HG02623 (cell line): Measurements from ENCODE around the gene PHF11.
"Not testable (repeated sequence)": the region's sequence is repeated elsewhere in the genome, so short reads cannot be mapped to it uniquely, and the experiment has no call there.

Experiments used
- ATAC-seq: cut with Tn5 transposase; IDR thresholded peaks from one replicate; pipeline ENCODE4 v1.9.1; 2021; ENCODE audit warnings: moderate library complexity; ENCODE audit not compliant: unreplicated experiment

PHF11 gene

DNA sequence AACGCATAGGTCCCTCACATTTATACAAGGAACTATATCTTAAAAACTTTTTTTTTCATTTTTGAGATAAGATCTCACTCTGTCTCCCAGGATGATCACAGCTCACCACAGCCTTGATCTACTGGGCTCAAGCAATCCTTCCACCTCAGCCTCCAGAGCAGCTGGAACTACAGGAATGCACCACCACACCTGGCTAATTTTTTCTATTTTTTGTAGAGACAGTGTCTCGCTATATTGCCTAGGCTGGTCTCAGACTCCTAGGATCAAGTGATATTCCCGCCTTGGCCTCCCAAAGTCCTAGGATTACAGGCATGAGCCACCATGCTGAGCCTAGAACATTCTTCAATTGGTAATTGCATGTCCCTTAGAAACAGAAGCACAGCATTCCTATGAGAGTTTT lies 47.9 kb downstream of the PHF11 start:
- ATAC-seq: no peak

DNA sequence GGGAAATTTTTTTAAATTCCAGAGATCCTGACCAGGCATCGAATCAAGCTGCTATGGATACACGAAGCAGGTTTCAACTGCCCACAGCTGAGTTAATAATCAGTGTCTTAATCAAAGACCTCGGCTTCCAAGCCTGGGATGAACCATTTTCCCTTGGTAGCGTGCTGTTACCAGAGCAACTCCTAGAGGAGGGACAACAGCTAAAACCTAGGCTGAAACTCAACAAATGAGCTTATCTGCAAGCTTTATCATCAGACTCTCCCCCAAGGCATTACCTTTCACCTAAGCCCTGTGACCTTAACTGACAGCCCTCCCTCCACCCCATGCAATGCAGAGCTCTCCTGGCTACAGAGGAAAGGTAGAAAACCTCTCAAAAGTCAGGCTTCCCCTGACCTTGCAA lies 49.9 kb downstream of the PHF11 start:
- ATAC-seq: no peak

- ATAC-seq: no peak
Measured at GRCh38 chr13:49546561-49546960, 50.8 kb downstream of the PHF11 start.

DNA sequence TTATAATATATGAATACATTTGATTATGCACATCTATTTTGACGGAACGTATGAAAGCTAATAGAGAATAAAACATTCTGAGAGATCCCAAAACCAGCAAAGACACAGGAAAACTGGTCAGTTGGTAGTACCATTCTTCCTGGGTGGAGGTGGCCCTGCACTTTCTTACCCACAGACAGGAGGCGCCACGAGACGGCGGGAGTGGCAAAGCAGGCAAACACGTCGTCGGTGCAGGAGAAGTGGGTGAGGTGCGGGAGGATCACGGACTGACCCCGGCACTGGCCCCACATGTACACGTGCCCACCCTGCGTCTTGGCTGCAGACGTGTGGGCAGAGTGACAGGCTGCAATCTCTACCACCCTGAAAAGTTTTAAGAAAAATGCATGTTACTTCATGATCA lies 53.5 kb downstream of the PHF11 start:
- no peak for ATAC-seq

- ATAC-seq: no peak
Measured at GRCh38 chr13:49550942-49551644, 55.3 kb downstream of the PHF11 start.

GRCh38 chr13:49553888-49554287 lies 58.1 kb downstream of the PHF11 start:
- ATAC-seq: no peak

DNA sequence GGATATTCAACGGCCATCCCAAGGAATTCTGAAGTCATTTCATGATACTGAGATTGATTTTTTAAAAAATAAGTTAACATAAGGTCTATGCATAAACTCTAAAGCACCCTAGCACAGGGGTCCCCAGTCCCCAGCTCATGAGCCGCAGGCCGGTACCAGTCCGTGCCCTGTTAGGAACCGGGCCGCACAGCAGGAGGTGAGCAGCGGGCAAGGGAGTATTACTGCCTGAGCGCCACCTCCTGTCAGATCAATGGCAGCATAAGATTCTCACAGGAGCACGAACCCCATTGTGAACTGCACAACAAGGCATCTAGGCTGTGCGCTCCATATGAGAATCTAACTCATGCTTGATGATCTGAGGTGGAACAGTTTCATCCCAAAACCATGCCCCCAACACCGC lies 58.6 kb downstream of the PHF11 start:
- no peak for ATAC-seq

- no peak for ATAC-seq
Measured at GRCh38 chr13:49559006-49559405, 63.3 kb downstream of the PHF11 start.

GRCh38 chr13:49560270-49561061 lies 64.7 kb downstream of the PHF11 start:
- no peak for ATAC-seq

GRCh38 chr13:49561062-49561410 lies 65.3 kb downstream of the PHF11 start:
- ATAC-seq: no peak

GRCh38 chr13:49563516-49563915 lies 67.8 kb downstream of the PHF11 start:
- ATAC-seq: no peak

GRCh38 chr13:49565461-49565860 lies 69.7 kb downstream of the PHF11 start:
- ATAC-seq: not testable (repeated sequence)

GRCh38 chr13:49566461-49566860 lies 70.7 kb downstream of the PHF11 start:
- ATAC-seq: no peak

DNA sequence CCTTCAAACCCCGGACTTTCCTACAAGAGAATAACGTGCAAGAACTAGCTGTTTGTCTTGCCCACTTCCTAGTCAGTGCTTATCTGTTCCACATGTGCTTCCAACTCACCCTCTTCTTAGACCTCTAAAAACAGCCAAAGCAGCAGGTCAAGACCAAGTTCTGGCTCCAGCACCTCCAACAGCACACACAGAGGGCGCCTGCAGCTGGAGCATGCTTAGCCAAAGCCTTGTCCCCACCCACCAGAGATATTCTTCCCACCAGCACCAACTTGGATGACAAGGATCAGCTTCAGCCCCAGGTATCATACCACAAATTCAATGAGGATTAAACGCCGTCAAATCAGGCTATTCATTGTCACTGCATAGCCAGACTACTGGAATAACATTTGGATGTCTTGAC lies 71.7 kb downstream of the PHF11 start:
- ATAC-seq: no peak

GRCh38 chr13:49569993-49570689 lies 74.4 kb downstream of the PHF11 start:
- ATAC-seq: no peak

DNA sequence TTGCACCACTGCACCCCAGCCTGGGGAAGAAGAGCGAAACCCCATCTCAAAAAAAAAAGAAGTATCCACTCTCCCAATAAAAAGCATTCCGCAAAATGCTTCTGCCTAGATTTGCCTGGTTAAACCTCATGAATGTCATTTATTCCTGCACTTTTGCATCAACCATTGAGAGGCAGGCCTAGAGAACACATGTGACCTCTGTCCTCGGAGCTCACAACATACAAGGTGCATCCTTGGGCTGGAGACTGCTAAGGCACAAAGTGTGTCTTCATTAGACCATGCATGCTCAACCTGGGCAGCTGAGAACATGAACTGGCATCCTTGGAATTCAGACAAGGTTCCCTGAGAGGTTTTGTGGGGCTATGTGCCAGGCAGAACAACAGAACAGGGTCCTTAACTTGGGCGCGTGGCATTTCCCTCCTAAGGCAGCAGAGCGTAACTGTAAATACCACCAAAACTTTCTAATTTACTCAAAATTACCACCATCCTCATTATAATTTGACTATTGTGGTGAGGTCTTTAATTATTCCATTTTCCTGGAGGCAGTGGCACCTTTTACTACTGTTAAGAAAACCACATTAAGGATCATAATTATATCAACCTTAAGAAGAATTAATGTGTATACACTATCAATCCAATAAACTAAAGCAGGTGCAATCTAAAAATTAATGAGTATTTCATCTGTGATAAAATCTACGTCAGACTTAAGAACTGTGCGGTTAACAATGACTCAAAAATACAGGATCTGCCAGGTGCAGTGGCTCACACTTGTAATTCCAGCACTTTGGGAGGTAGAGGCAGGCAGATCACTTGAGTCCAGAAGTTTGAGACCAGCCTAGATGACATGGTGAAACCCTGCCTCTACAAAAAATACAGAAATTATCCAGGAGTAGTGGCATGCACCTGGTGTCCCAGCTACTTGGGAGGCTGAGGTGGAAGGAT lies 75.8 kb downstream of the PHF11 start:
- peak; percentile 41 for ATAC-seq
